H1 (cell line): Measurements from ENCODE around the gene FGGY. TPM values are rescaled to one million over a fixed set of nuclear protein-coding genes. Genes with fewer than 3 reads are reported as not detected.

Experiments
- CTCF ChIP-seq, 3 experiments: IDR thresholded peaks; 1 replicate in 2 of 3; 2 replicates in 1 of 3; pipeline versions ENCODE4 v1.5.1 to v1.6.1; 2011; ENCODE audit warnings: low read length in 3 of 3, mild to moderate bottlenecking in 3 of 3, inconsistent platforms in 2 of 3, low read depth in 1 of 3, moderate library complexity in 1 of 3; ENCODE audit not compliant: insufficient read depth in 1 of 3; ENCODE audit errors: control extremely low read depth in 1 of 3
- TBP ChIP-seq: IDR thresholded peaks from 2 replicates; pipeline ENCODE4 v1.6.1; 2011; ENCODE audit warnings: low read depth, low read length, improper control_type of control experiment
- polyA plus RNA-seq, 7 experiments: library from polyadenylated mRNA; depleted of rRNA in 3 of 7; stranded (reverse) in 5 of 7; unstranded in 2 of 7; fragments of >200 nt in 5 of 7; fragments of 200-250 nt in 2 of 7; gene quantifications; 1 replicate in 5 of 7; 2 replicates in 1 of 7; 4 replicates in 1 of 7; pipeline versions ENCODE4 v1.2.1 to v1.2.3, GENCODE V29; 2011 to 2013; ENCODE audit warnings: missing spikeins in 2 of 7, mixed read lengths in 2 of 7
- total RNA-seq: library from RNA; stranded (reverse); fragmentation: NEBNext Ultra II Directional; extraction: Animal tissue kit (Norgen Biotek cat#: 25700); gene quantifications from 2 replicates; pipeline ENCODE4 v1.2.1, GENCODE V29; 2021

The FGGY gene
- total and polyA plus RNA-seq, 2 of the 8 experiments (the other 6 are each of a cell fraction or from before 2014, with no cell fraction given): 10.3 to 12.5 TPM

GRCh38 chr1:59779949-59780348 lies 483.1 kb downstream of the FGGY start (continued):
- TF ChIP-seq CTCF (IDR thresholded peaks at IDR 0.05; ENCODE audit: control extremely low read depth in 1 of 3, insufficient read depth in 1 of 3, low read depth in 1 of 3, low read length in 3 of 3): peak; percentile 7 to 59 (median 47); a peak in 3 of 4 replicates
- TF ChIP-seq TBP: no peak
